Measurements from ENCODE around the gene MLST8.

DNA sequence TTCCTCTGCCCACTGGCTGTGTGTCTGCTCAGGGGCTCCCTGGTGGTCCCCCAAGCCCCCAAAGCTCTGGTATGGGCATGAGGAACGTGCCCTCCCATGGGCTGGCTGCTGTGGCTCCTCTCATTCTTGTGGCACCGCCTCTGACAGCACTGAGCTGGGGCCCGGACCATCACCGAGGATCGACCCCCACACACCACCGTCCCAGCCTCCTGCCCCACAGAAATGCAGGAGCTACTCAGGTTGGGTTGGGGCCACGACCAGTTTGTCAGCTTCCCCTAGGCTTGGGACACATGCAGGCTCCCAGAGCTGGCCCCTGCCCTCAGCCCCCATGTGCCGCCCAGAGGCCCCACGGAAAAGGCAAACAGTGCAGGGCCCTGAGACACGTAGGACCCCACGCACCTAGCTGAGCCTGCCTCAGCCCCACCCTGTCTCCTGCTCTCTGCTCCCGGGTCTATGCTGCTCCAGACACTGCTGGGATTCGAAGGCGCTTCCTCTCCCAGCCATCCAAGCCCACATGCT is 5.6 kb upstream of the MLST8 start:
- TF ChIP-seq, protein P1, sequence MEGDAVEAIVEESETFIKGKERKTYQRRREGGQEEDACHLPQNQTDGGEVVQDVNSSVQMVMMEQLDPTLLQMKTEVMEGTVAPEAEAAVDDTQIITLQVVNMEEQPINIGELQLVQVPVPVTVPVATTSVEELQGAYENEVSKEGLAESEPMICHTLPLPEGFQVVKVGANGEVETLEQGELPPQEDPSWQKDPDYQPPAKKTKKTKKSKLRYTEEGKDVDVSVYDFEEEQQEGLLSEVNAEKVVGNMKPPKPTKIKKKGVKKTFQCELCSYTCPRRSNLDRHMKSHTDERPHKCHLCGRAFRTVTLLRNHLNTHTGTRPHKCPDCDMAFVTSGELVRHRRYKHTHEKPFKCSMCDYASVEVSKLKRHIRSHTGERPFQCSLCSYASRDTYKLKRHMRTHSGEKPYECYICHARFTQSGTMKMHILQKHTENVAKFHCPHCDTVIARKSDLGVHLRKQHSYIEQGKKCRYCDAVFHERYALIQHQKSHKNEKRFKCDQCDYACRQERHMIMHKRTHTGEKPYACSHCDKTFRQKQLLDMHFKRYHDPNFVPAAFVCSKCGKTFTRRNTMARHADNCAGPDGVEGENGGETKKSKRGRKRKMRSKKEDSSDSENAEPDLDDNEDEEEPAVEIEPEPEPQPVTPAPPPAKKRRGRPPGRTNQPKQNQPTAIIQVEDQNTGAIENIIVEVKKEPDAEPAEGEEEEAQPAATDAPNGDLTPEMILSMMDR (IDR thresholded peaks at IDR 0.05), result no peak
- TF ChIP-seq POLR2A (IDR thresholded peaks at IDR 0.05), result no peak
